ENCODE data around the gene TANGO2.

TANGO2 gene

DNA sequence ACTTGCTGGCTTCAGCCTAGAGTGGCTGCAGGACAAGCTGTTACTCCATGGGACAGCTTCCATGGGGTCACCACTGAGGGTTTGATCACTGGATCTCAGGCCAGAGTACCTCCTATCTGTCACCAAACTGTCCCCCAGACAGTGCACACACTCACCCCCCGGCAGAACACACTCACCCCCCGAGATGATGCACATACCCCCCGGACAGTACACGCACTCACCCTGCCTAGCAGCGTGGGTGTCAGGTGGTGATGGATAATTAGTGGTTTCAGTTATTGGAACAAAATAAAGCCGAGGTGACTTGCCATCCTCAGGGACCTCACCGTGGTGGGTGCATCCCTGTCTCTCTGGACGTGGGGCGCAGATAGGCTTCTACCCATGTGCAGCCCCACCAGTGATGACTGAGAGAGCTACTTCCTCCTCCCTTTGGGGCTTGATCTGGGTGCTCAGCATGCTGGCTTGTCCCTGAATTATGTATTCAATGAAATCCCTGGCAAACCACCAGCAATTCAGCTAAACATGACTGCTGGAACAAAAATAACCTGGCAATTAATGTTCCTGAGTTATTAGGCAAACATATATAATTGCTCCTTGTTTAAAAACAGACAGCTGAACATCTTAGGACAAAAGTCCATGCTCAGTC lies 18.9 kb downstream of the TANGO2 start:
- no peak overlapping the region for H3K27ac ChIP-seq
- no peak for DNase-seq (ENCODE audit: low read depth, low spot score)

- no peak overlapping the region for H3K27ac ChIP-seq
- DNase-seq (ENCODE audit: low read depth, low spot score): no peak
Measured at GRCh38 chr22:20040327-20041200, 19.7 kb downstream of the TANGO2 start.

- H3K27ac ChIP-seq: no peak overlapping the region
- DNase-seq (ENCODE audit: low read depth, low spot score): no peak
Measured at GRCh38 chr22:20043057-20043996, 22.4 kb downstream of the TANGO2 start.

DNA sequence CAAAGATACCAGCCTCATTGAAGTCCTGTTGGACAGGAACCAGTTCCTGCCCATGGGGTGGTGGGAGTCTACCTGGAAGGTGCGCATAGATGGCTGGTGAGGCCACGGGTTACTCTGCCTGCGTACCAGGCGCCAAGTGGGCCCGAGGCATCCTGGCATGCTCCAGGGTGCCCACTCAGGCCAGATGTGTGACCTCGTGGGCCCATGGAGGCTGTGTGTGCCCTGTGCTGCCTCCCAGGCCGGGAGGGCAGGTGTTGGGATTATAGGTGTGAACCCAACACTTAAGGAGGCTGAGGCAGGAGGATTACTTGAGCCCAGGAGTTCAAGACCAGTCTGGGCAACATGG lies 23.1 kb downstream of the TANGO2 start:
- DNase-seq (ENCODE audit: low read depth, low spot score): no peak
- H3K27ac ChIP-seq: no peak overlapping the region

- H3K27ac ChIP-seq: no peak overlapping the region
- no peak for DNase-seq (ENCODE audit: low read depth, low spot score)
Measured at GRCh38 chr22:20044495-20045151, 23.7 kb downstream of the TANGO2 start.

DNA sequence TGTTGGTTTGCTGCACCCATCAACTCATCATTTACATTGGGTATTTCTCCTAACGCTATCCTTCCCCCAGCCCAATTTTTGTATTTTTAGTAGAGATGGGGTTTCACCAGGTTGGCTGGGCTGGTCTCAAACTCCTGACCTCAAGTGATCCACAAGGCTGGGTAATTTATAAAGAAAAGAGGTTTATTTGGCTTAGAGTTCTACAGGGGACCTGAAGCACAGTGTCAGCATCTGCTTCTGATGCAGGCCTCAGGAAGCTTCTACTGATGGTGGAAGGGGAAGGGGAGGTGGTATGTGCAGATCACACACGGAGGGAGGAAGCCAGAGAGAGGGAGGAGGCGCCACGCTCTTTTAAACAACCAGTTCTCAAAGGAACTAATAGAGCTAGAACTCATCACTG lies 25.8 kb downstream of the TANGO2 start:
- H3K27ac ChIP-seq: no peak overlapping the region
- no peak for DNase-seq (ENCODE audit: low read depth, low spot score)

GRCh38 chr22:20051927-20052308 lies 31.0 kb downstream of the TANGO2 start:
- no peak overlapping the region for H3K27ac ChIP-seq
- no peak for DNase-seq (ENCODE audit: low read depth, low spot score)

DNA sequence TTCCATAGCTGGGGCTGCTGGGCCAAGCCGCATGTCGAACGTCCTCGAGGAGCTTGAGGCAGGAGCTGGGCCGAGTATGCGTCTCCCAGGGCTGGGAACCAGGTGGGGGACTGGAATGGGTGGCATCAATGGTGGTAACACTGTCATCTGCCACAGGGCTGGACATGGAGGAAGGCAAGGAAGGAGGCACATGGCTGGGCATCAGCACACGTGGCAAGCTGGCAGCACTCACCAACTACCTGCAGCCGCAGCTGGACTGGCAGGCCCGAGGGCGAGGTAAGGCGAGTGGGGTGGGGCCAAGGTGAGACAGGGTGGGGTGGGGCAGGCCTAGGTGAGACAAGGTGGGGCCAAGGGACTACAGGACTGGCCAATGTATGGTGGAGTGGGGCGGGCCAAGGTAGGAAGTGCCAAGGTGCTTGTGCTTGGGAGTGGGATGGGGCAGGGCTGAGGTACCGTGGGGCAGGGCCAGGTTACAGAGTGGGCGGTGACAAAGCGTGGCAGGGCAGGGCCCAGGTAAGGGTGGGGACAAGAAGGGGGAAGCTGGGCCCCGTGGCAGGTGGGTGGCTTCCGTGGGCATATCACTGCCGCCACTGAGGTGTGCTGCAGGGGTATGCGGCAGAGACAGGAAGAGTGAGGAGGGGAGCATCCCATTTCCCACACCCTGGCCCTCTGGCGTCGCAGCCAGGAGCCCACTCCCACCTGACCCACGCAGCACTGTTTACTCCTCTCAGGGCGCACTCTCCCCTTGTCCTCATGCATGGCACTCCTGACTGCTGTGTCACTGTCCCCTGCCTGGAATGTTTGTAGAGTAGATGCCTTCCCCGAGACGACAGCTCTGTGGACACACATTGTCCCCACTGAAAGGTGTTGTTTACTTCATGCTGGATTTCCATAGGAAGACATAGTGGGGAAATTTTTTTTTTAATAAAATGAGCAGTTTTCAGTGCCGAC lies 31.7 kb downstream of the TANGO2 start:
- H3K27ac ChIP-seq: no peak overlapping the region
- DNase-seq (ENCODE audit: low read depth, low spot score): no peak

DNA sequence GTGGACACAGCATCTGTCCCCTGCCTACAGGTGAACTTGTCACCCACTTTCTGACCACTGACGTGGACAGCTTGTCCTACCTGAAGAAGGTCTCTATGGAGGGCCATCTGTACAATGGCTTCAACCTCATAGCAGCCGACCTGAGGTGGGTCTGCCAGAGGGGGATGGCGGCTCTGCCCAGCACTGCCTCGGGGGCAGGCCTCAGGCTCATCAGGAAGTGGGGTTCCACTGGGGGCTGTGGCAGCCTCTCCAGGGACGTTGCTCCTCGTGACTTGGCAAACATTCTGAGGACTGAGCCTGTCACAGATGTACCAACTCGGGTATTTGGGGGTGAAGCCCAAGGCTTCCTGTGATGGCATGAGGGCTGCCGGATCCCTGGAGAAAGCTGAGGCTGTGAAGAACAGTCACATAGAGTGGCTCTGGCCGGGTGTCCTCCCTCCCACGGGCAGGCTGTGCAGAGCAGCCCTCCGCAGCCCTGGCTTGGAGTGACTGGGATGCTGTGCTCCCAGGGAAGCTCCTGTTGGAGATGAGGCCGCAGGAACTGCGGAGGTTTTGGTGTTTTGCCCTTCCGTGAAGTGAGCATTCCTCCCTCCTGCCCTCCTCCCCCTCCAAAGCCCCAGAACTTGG lies 32.6 kb downstream of the TANGO2 start:
- no peak overlapping the region for H3K27ac ChIP-seq
- DNase-seq (ENCODE audit: low read depth, low spot score): no peak

DNA sequence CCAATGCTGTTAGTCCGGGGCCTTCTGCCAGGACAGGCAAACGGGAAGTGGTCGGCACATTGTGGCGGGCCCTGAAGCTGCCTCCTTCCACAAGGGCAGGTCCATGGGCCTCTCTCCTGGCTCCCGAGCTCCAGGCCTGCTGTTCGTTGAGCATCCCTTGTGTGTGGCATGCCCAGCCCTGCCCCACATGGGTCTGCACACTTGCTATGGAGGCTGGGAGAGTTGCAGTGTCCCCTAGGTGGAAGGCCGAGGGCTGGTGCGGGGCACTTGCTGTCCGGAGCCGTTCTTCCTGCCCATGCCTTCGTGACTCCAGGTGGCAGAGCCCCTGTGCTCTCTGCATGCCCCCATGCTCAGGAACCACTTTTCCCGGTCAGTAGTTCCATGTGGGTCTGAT lies 33.1 kb downstream of the TANGO2 start:
- no peak overlapping the region for H3K27ac ChIP-seq
- DNase-seq (ENCODE audit: low read depth, low spot score): no peak

GRCh38 chr22:20054485-20054884 lies 33.6 kb downstream of the TANGO2 start:
- no peak overlapping the region for H3K27ac ChIP-seq
- no peak for DNase-seq (ENCODE audit: low read depth, low spot score)

DNA sequence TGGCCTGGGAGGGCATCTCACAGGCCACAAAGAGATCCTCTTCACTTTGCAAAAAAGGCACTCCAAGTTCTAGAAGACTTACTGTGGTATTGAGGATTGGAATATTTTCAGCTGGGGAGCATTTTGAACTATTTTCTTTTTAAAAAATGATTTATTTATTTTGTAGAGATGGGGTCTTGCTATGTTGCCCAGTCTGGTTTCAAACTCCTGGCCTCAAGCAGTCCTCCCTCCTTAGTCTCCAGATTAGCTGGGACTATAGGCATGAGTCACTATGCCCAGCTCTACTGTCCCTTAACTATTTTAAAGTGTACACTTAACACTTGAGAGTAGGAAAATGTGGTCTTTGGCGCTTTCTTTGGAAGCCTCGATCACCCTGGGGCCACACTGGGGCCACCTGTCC lies 34.2 kb downstream of the TANGO2 start:
- H3K27ac ChIP-seq: no peak overlapping the region
- no peak for DNase-seq (ENCODE audit: low read depth, low spot score)

DNA sequence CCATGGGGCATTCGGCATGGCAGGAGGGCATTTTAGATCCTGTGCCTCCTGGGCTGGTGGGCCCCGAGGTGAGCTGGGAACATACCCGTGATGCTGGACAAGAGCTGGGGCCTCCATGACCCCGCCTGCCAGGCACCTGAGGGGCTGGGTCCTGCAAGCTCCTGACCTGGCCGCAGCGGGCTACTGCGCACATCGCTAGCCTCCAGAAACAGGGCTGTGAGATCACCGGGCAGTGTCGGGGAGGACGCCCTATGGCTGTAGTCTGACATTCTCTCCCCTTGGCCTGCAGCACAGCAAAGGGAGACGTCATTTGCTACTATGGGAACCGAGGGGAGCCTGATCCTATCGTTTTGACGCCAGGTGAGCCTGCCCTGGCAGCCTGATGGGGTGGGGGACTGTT lies 34.7 kb downstream of the TANGO2 start:
- no peak for DNase-seq (ENCODE audit: low read depth, low spot score)
- no peak overlapping the region for H3K27ac ChIP-seq

GRCh38 chr22:20056161-20056560 lies 35.3 kb downstream of the TANGO2 start:
- no peak overlapping the region for H3K27ac ChIP-seq
- DNase-seq (ENCODE audit: low read depth, low spot score): no peak

DNA sequence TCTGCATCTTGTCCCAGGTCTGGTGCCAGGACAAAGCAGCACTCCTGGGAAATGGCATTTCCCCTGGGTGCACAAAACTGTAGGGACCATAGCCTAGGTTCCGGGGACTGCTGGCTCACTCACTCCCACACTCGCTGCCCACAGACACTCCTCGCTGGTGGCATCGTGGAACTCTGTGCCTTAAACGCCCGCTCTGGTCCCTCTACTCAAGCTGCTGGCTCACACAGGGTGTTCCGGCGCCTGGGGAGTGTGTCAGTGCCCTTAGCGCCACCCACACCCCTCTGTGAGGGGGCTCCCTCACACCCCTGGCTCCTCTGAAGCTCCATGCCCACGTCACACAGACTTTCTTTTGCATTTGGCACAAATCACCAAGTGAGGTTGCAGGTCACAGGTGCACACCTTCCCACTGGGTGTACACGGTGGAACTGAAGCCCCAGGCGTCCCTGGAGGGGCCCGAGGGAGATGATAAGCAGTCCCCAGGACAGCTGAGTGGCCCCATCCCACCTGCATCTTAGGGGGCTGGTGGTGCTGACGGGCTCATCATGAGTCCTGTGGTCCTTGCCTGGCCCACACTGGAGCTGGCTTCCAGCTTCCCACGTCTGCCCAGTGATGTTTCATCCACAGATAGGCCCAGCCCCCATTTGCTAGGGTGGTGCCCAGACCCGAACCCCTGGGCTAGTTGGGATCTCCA lies 35.9 kb downstream of the TANGO2 start:
- no peak overlapping the region for H3K27ac ChIP-seq

GRCh38 chr22:20057596-20058268 lies 36.8 kb downstream of the TANGO2 start:
- H3K27ac ChIP-seq: no peak overlapping the region
- no peak for DNase-seq (ENCODE audit: low read depth, low spot score)

More for the DNA sequence above, 35.9 kb downstream of the TANGO2 start:
- no peak for DNase-seq (ENCODE audit: low read depth, low spot score)

DNA sequence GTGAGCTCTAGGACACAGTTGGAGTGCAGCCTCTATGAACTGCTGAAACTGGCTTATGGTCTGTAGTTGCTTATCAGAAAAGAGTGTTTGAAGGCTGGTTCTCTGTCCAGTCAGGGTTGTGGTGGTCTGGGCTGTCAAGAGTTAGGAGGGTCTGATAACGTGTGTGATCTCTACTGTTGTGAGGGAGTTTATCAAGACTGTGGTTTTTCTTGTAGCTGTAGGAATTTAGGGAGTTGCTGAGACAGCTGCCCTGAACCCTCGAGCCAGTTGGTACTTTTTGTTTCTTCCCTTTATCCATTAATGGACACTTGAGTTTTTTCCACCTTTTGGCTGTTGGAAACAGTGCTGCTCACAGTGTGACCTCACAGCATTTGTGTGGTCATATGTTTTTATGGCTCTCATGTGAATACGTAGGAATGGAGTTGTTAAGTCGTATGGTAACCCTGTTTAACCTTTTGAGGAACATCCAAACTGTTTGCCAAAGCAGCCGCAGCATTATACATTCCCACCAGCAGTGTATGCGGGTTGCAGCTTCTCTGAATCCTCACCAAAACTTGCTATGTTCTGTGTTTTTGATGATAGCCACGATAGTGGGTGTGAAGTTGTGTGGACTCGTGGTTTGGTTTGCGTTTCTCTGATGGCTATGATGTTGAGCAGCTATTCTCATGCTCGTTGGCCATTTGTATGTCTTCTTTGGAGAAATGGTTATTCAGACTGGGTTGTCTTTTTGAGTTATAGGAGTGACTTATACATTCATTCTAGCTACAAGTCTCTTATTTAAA lies 38.3 kb downstream of the TANGO2 start:
- H3K27ac ChIP-seq: no peak overlapping the region
- no peak for DNase-seq (ENCODE audit: low read depth, low spot score)
